Liver (tissue), 9 donors: ENCODE results near the gene MAGEB10. TPM values are rescaled to one million over a fixed set of nuclear protein-coding genes. Genes with fewer than 3 reads are reported as not detected.

ENCODE experiments used
- DNase-seq: peaks from one replicate; pipeline ENCODE4 v3.0.0-alpha.2; 2017; ENCODE audit warnings: low spot score
- H3K27ac ChIP-seq, 2 donors: one replicate each; pipeline ENCODE4 v1.7.0; 2013; ENCODE audit warnings: inconsistent platforms in 2 of 2, low read length in 2 of 2, control low read depth in 1 of 2, low read depth in 1 of 2, mild to moderate bottlenecking in 1 of 2
- H3K27me3 ChIP-seq, 4 donors: one replicate each; pipeline versions ENCODE4 v1.6.1 to v1.7.0; 2013; ENCODE audit warnings: low read length in 3 of 4, inconsistent platforms in 1 of 4, mild to moderate bottlenecking in 1 of 4, moderate library complexity in 1 of 4; ENCODE audit not compliant: control insufficient read depth in 4 of 4, insufficient read depth in 4 of 4
- H3K36me3 ChIP-seq, 4 donors: one replicate each; pipeline versions ENCODE4 v1.6.1 to v1.7.0; 2013; ENCODE audit warnings: low read length in 3 of 4, mild to moderate bottlenecking in 3 of 4, low read depth in 1 of 4, moderate library complexity in 1 of 4; ENCODE audit not compliant: control insufficient read depth in 4 of 4, insufficient read depth in 3 of 4
- H3K4me1 ChIP-seq, 4 donors: one replicate each; pipeline versions ENCODE4 v1.6.1 to v1.7.0; 2013; ENCODE audit warnings: low read length in 3 of 4, mild to moderate bottlenecking in 3 of 4, moderate library complexity in 1 of 4; ENCODE audit not compliant: control insufficient read depth in 4 of 4, insufficient read depth in 4 of 4
- H3K4me3 ChIP-seq, 3 donors: one replicate each; pipeline versions ENCODE4 v1.6.1 to v1.7.0; 2013; ENCODE audit warnings: low read length in 3 of 3, control low read depth in 1 of 3, low read depth in 1 of 3, mild to moderate bottlenecking in 1 of 3
- H3K9ac ChIP-seq, 2 donors: one replicate each; pipeline ENCODE4 v1.7.0; 2013; ENCODE audit warnings: low read length in 2 of 2, mild to moderate bottlenecking in 2 of 2, moderate library complexity in 2 of 2, control low read depth in 1 of 2, low read depth in 1 of 2
- H3K9me3 ChIP-seq, 4 donors: one replicate each; pipeline versions ENCODE4 v1.6.1 to v1.7.0; 2013; ENCODE audit warnings: low read length in 3 of 4; ENCODE audit not compliant: control insufficient read depth in 4 of 4
- EGR1 ChIP-seq, 2 donors: IDR thresholded peaks; 2 replicates each; pipeline ENCODE4 v1.6.1; 2016 to 2018; ENCODE audit warnings: antibody characterized with exemption in 2 of 2, low read depth in 2 of 2
- FOXA1 ChIP-seq: IDR thresholded peaks from 2 replicates; pipeline ENCODE4 v1.6.1; 2016; ENCODE audit warnings: antibody characterized with exemption
- FOXA2 ChIP-seq: IDR thresholded peaks from 2 replicates; pipeline ENCODE4 v1.6.1; 2016; ENCODE audit warnings: antibody characterized with exemption
- GABPA ChIP-seq, 2 donors: IDR thresholded peaks in 1 of 2; conservative IDR thresholded peaks in 1 of 2; 2 replicates each; pipeline ENCODE4 v1.6.1; 2016; ENCODE audit warnings: antibody characterized with exemption in 2 of 2, mild to moderate bottlenecking in 1 of 2, moderate library complexity in 1 of 2
- HNF4A ChIP-seq, 2 donors: conservative IDR thresholded peaks; 2 replicates each; pipeline ENCODE4 v1.6.1; 2016; ENCODE audit warnings: antibody characterized with exemption in 2 of 2, mild to moderate bottlenecking in 2 of 2
- HNF4G ChIP-seq: IDR thresholded peaks from 2 replicates; pipeline ENCODE4 v1.6.1; 2016; ENCODE audit warnings: antibody characterized with exemption
- JUND ChIP-seq, 2 donors: IDR thresholded peaks; 2 replicates each; pipeline ENCODE4 v1.6.1; 2016; ENCODE audit warnings: antibody characterized with exemption in 2 of 2
- NR2F2 ChIP-seq: IDR thresholded peaks from 2 replicates; pipeline ENCODE4 v1.6.1; 2016; ENCODE audit warnings: antibody characterized with exemption
- RAD21 ChIP-seq, 2 donors: IDR thresholded peaks; 2 replicates each; pipeline ENCODE4 v1.6.1; 2016; ENCODE audit warnings: antibody characterized with exemption in 2 of 2, mild to moderate bottlenecking in 2 of 2
- RXRA ChIP-seq, 2 donors: IDR thresholded peaks; 2 replicates each; pipeline ENCODE4 v1.6.1; 2017 to 2018; ENCODE audit warnings: antibody characterized with exemption in 2 of 2, mild to moderate bottlenecking in 1 of 2
- SP1 ChIP-seq: IDR thresholded peaks from 2 replicates; pipeline ENCODE4 v1.6.1; 2018; ENCODE audit warnings: antibody characterized with exemption, mild to moderate bottlenecking
- TAF1 ChIP-seq: conservative IDR thresholded peaks from 2 replicates; pipeline ENCODE4 v1.6.1; 2016; ENCODE audit warnings: antibody characterized with exemption, mild to moderate bottlenecking
- YY1 ChIP-seq: IDR thresholded peaks from 2 replicates; pipeline ENCODE4 v1.6.1; 2016; ENCODE audit warnings: antibody characterized with exemption, mild to moderate bottlenecking
- WGBS: extraction: QIAGEN DNeasy Blood & Tissue Kit; methylation state at CpG from one replicate; pipeline ENCODE4 v1.1.7; 2013; 5-methylcytosine and 5-hydroxymethylcytosine counted together
- polyA plus RNA-seq, 2 donors: library from polyadenylated mRNA; stranded (reverse) in 1 of 2; unstranded in 1 of 2; fragments of 200-250 nt in 1 of 2; fragments of >200 nt in 1 of 2; fragmentation: Nextera tagmentation in 1 of 2; extraction: Ambion mirVana in 1 of 2; gene quantifications; one replicate each; pipeline versions ENCODE4 v1.2.1 to v1.2.3, GENCODE V29; 2013 to 2015
- total RNA-seq, 2 donors: library from RNA; depleted of rRNA; stranded (reverse); fragments of >200 nt; gene quantifications; one replicate each; pipeline ENCODE4 v1.2.3, GENCODE V29; 2014
- TF ChIP-seq, protein P1 (sequence below): IDR thresholded peaks from 2 replicates; pipeline ENCODE4 v1.6.1; 2016; ENCODE audit warnings: antibody characterized with exemption, mild to moderate bottlenecking
- TF ChIP-seq, protein P2 (sequence below): fragments of 150-350 bp; IDR thresholded peaks from 2 replicates; pipeline ENCODE4 v1.5.1; 2017; ENCODE audit warnings: improper control_type of control experiment, low read depth, low read length; ENCODE audit not compliant: missing input control
- TF ChIP-seq, protein P3 (sequence below): IDR thresholded peaks from 2 replicates; pipeline ENCODE4 v1.6.1; 2016; ENCODE audit warnings: antibody characterized with exemption
- TF ChIP-seq, protein P4 (sequence below): IDR thresholded peaks from 2 replicates; pipeline ENCODE4 v1.6.1; 2016; ENCODE audit warnings: antibody characterized with exemption
- TF ChIP-seq, protein P5 (sequence below): IDR thresholded peaks from 2 replicates; pipeline ENCODE4 v1.6.1; 2016; ENCODE audit warnings: antibody characterized with exemption
- donor health status: healthy.
- donor health status: healthy.
- donor health status: healthy.
- donor health status: healthy.
- donor health status: healthy.

Gene MAGEB10
- total and polyA plus RNA-seq, 4 donors: not detected

DNA sequence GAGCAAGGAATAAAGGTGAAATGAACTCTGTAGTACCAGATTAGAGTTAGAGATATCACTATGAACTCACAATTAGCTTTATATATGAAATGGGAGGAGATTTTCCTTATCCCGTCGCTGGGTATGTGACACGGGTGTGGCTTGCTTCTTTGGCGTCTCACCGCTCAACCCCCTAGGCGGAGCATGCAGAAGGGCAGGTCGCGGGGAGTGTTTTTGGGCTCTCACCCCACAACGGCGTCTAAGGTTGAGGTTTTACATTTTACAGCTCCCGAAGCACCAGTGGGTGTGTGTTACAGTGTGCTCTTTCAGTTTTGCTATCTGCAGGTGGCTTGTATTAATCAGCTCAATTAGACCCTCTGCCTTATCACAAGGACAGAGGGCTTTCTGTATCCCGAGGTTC lies 42.1 kb upstream of the MAGEB10 start:
- no peak overlapping the region for H3K27ac ChIP-seq
- TF ChIP-seq GABPA (IDR thresholded peaks at IDR 0.05 in 1 of 2, conservative IDR thresholded peaks at IDR 0.05 in 1 of 2): no peak
- TF ChIP-seq FOXA1: no peak
- no peak for TF ChIP-seq JUND (IDR thresholded peaks at IDR 0.05)
- TF ChIP-seq, protein P1, sequence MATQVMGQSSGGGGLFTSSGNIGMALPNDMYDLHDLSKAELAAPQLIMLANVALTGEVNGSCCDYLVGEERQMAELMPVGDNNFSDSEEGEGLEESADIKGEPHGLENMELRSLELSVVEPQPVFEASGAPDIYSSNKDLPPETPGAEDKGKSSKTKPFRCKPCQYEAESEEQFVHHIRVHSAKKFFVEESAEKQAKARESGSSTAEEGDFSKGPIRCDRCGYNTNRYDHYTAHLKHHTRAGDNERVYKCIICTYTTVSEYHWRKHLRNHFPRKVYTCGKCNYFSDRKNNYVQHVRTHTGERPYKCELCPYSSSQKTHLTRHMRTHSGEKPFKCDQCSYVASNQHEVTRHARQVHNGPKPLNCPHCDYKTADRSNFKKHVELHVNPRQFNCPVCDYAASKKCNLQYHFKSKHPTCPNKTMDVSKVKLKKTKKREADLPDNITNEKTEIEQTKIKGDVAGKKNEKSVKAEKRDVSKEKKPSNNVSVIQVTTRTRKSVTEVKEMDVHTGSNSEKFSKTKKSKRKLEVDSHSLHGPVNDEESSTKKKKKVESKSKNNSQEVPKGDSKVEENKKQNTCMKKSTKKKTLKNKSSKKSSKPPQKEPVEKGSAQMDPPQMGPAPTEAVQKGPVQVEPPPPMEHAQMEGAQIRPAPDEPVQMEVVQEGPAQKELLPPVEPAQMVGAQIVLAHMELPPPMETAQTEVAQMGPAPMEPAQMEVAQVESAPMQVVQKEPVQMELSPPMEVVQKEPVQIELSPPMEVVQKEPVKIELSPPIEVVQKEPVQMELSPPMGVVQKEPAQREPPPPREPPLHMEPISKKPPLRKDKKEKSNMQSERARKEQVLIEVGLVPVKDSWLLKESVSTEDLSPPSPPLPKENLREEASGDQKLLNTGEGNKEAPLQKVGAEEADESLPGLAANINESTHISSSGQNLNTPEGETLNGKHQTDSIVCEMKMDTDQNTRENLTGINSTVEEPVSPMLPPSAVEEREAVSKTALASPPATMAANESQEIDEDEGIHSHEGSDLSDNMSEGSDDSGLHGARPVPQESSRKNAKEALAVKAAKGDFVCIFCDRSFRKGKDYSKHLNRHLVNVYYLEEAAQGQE: no peak
- no peak for TF ChIP-seq RXRA (IDR thresholded peaks at IDR 0.05)
- TF ChIP-seq FOXA2: no peak
- no peak for TF ChIP-seq HNF4G
- no peak for TF ChIP-seq TAF1
- no peak for TF ChIP-seq NR2F2
- TF ChIP-seq, protein P2, sequence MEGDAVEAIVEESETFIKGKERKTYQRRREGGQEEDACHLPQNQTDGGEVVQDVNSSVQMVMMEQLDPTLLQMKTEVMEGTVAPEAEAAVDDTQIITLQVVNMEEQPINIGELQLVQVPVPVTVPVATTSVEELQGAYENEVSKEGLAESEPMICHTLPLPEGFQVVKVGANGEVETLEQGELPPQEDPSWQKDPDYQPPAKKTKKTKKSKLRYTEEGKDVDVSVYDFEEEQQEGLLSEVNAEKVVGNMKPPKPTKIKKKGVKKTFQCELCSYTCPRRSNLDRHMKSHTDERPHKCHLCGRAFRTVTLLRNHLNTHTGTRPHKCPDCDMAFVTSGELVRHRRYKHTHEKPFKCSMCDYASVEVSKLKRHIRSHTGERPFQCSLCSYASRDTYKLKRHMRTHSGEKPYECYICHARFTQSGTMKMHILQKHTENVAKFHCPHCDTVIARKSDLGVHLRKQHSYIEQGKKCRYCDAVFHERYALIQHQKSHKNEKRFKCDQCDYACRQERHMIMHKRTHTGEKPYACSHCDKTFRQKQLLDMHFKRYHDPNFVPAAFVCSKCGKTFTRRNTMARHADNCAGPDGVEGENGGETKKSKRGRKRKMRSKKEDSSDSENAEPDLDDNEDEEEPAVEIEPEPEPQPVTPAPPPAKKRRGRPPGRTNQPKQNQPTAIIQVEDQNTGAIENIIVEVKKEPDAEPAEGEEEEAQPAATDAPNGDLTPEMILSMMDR: no peak
- TF ChIP-seq YY1: no peak
- TF ChIP-seq SP1: no peak
- TF ChIP-seq, protein P3, sequence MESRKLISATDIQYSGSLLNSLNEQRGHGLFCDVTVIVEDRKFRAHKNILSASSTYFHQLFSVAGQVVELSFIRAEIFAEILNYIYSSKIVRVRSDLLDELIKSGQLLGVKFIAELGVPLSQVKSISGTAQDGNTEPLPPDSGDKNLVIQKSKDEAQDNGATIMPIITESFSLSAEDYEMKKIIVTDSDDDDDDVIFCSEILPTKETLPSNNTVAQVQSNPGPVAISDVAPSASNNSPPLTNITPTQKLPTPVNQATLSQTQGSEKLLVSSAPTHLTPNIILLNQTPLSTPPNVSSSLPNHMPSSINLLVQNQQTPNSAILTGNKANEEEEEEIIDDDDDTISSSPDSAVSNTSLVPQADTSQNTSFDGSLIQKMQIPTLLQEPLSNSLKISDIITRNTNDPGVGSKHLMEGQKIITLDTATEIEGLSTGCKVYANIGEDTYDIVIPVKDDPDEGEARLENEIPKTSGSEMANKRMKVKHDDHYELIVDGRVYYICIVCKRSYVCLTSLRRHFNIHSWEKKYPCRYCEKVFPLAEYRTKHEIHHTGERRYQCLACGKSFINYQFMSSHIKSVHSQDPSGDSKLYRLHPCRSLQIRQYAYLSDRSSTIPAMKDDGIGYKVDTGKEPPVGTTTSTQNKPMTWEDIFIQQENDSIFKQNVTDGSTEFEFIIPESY: no peak
- no peak for TF ChIP-seq RAD21 (IDR thresholded peaks at IDR 0.05)
- TF ChIP-seq HNF4A (conservative IDR thresholded peaks at IDR 0.05): no peak
- no peak for TF ChIP-seq EGR1 (IDR thresholded peaks at IDR 0.05; ENCODE audit: low read depth in 2 of 2)
- TF ChIP-seq, protein P4, sequence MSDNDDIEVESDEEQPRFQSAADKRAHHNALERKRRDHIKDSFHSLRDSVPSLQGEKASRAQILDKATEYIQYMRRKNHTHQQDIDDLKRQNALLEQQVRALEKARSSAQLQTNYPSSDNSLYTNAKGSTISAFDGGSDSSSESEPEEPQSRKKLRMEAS: no peak
- TF ChIP-seq, protein P5, sequence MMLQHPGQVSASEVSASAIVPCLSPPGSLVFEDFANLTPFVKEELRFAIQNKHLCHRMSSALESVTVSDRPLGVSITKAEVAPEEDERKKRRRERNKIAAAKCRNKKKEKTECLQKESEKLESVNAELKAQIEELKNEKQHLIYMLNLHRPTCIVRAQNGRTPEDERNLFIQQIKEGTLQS: no peak
- H3K4me1 ChIP-seq: no peaks in the 10 kb centered on the region
- no peaks in the 10 kb centered on the region for H3K36me3 ChIP-seq
- H3K27me3 ChIP-seq: peaks cover 0 to 2% (median 0%) of the 10 kb centered on the region in 4 donors
- no peak overlapping the region for H3K4me3 ChIP-seq
- WGBS: 74% methylated on average over 12 of the region's 12 CpGs
- H3K9me3 ChIP-seq: no peaks in the 10 kb centered on the region
- H3K9ac ChIP-seq: no peak overlapping the region
- DNase-seq: no peak
